Panc1 (cell line): ENCODE measurements around the gene ROS1.

Source experiments
- POLR2AphosphoS5 ChIP-seq: IDR thresholded peaks from 2 replicates; pipeline ENCODE4 v1.6.1; 2012; ENCODE audit warnings: mild to moderate bottlenecking, low read depth, low read length, moderate library complexity
- SIN3A ChIP-seq: IDR thresholded peaks from 2 replicates; pipeline ENCODE4 v1.6.1; 2012; ENCODE audit warnings: low read depth, mild to moderate bottlenecking, low read length, moderate library complexity, borderline replicate concordance; ENCODE audit not compliant: insufficient read depth
- TCF7L2 ChIP-seq: IDR thresholded peaks from 2 replicates; pipeline ENCODE4 v1.6.1; 2011; ENCODE audit warnings: mild to moderate bottlenecking, low read depth, low read length, inconsistent platforms
- TF ChIP-seq, protein P1 (sequence below): fragments of 450-650 bp; IDR thresholded peaks from 2 replicates; pipeline ENCODE4 v1.5.1; 2017; ENCODE audit warnings: mild to moderate bottlenecking
- TF ChIP-seq, protein P2 (sequence below), 2 experiments: IDR thresholded peaks; 2 replicates each; pipeline ENCODE4 v1.6.1; 2011 to 2012; ENCODE audit warnings: low read depth in 2 of 2, control low read depth in 1 of 2, low read length in 1 of 2, mild to moderate bottlenecking in 1 of 2, moderate library complexity in 1 of 2; ENCODE audit not compliant: insufficient read depth in 1 of 2

DNA sequence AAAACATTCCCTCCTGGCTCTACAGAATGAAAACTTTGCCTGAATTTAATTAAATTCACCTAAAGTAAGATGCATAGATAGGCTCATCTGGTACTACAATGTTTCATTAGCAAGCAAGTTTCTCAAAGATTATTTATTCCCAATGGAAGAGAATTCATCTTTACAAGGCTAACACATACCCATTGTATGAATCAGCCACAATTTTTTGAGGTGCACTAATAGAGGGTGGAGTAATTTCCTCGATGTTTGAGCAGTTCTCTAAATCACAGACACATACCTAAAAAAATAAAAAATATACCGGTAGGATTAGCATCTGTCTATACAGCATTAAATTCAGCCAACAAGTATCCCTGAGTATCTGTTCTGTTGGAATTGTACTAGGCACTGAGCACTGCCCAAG, 32.7 kb downstream of the ROS1 start:
- TF ChIP-seq, protein P1, sequence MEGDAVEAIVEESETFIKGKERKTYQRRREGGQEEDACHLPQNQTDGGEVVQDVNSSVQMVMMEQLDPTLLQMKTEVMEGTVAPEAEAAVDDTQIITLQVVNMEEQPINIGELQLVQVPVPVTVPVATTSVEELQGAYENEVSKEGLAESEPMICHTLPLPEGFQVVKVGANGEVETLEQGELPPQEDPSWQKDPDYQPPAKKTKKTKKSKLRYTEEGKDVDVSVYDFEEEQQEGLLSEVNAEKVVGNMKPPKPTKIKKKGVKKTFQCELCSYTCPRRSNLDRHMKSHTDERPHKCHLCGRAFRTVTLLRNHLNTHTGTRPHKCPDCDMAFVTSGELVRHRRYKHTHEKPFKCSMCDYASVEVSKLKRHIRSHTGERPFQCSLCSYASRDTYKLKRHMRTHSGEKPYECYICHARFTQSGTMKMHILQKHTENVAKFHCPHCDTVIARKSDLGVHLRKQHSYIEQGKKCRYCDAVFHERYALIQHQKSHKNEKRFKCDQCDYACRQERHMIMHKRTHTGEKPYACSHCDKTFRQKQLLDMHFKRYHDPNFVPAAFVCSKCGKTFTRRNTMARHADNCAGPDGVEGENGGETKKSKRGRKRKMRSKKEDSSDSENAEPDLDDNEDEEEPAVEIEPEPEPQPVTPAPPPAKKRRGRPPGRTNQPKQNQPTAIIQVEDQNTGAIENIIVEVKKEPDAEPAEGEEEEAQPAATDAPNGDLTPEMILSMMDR: no peak
- TF ChIP-seq, protein P2, sequence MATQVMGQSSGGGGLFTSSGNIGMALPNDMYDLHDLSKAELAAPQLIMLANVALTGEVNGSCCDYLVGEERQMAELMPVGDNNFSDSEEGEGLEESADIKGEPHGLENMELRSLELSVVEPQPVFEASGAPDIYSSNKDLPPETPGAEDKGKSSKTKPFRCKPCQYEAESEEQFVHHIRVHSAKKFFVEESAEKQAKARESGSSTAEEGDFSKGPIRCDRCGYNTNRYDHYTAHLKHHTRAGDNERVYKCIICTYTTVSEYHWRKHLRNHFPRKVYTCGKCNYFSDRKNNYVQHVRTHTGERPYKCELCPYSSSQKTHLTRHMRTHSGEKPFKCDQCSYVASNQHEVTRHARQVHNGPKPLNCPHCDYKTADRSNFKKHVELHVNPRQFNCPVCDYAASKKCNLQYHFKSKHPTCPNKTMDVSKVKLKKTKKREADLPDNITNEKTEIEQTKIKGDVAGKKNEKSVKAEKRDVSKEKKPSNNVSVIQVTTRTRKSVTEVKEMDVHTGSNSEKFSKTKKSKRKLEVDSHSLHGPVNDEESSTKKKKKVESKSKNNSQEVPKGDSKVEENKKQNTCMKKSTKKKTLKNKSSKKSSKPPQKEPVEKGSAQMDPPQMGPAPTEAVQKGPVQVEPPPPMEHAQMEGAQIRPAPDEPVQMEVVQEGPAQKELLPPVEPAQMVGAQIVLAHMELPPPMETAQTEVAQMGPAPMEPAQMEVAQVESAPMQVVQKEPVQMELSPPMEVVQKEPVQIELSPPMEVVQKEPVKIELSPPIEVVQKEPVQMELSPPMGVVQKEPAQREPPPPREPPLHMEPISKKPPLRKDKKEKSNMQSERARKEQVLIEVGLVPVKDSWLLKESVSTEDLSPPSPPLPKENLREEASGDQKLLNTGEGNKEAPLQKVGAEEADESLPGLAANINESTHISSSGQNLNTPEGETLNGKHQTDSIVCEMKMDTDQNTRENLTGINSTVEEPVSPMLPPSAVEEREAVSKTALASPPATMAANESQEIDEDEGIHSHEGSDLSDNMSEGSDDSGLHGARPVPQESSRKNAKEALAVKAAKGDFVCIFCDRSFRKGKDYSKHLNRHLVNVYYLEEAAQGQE (IDR thresholded peaks at IDR 0.05; ENCODE audit: insufficient read depth in 1 of 2, low read depth in 2 of 2, low read length in 1 of 2): no peak
- no peak for TF ChIP-seq POLR2AphosphoS5
- TF ChIP-seq SIN3A: no peak
- TF ChIP-seq TCF7L2: no peak
